Activated T-cell treated with anti-CD3 and anti-CD28 coated beads for 48 hours (primary cell): ENCODE data around the gene CEBPG.

ENCODE experiments used
- DNase-seq: peaks from one replicate; pipeline ENCODE4 v3.0.0-alpha.2; 2020; ENCODE audit warnings: low read depth

CEBPG gene

DNA sequence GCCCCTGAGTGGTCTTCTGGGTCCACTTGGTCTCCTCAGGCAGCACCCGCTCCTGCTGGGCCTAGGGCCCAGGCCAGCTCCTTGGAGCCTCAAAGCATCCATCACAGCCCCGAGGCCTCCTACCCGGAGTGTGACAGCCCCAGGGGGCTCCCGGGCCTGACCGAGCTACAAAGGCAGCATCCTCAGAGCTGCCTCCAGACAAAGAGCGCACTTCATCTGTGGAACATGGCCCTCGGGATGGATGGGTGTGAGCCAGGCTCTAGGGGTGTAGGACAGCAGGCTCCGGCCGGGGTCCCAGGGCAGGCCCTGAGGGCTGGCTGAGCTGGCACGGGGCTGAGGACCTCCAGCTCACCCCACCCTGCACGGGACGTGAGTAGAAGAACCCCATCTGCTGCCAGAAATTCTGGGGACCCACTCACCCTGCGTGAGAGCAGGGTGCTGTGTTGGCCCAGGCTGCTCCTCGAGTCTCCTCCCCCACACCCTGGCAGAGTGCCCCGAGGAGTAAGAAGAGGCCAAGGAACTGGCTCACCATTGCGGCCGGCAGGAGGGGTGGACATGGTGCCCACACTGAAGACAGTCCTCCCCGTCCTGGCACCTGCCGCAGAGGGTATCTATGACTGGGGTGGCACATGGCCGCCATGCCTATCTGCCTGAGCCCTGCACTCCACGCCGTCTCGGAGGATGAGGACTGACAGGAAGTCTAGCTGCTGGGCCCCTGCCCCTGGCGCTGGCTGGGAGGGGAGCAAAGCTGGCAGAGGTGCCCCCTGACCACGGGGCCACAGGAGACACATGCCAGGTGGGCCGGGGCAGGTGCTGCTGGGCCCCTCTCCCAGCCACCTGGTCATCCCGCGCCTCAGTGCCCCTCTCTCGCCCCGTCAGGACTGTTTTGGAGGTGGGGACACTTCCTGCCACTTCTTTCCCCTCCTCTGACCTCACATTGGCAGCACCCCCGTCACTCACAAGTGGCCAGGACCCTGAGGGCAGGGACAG, 22.3 kb downstream of the CEBPG start:
- DNase-seq: no peak

- DNase-seq: no peak
Observed at GRCh38 chr19:33396701-33397535, 23.4 kb downstream of the CEBPG start.

GRCh38 chr19:33397536-33398360, 24.2 kb downstream of the CEBPG start:
- DNase-seq: no peak

DNA sequence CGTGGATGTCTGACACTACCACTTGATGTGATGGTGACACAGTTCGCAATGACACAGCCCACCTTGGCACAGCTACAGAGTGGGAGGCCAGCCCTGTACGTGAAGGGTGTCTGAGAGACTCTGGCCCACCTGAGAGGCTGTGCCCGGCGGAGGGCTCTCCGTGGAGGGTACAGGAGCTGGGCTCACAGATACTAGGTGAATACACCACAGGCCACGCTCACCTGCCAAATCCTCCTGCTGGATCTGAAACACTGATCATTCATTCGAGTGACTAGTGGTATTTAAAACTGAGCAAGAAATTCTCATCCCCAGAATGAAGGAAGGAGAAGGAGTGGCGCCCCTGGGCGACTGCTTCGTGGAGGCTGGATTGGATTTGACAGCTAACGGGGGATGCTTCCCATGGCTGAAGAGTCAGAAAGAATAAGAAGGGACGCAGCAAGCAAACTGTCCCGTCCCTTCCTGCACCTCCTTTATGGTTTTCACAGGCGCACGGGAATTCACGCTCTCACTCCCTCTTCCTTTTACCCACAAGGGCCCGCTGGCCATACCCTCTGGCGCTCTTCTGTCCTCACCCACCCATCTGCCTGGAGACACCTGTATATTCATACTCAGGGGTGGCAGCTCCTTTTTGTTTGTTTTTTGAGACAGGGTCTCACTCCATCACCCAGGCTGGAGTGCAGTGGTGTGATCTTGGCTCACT, 25.0 kb downstream of the CEBPG start:
- no peak for DNase-seq

DNA sequence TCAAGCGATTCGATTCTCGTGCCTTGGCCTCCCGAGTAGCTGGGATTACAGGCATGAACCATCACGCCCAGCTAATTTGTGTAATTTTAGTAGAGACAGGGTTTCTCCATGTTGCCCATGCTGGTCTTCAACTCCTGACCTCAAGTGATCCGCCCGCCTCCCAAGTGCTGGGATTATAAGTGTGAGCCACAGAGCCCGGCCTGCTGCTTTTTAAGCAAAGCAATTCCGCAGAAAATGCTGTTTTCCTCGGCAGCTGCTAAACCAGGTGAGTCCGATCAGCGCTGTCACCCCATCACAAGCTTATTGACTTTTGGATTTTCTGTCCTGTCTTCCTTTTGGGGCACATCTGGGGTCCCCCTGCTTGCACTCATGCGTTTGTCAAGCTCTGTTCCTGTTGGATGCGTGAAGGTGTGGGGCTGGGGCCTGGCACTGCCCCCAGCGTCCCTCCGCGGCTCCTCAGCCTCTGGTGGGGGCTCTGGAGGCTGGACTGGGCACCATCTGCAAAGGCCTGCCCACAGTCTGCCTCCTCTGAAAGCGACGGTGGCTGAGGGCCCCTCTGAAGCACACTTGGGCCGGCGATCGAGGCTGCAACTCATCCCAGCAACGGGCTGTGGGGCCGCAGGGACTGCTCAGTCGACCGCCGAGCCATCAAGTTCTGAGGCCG, 25.7 kb downstream of the CEBPG start:
- DNase-seq: no peak

- no peak for DNase-seq
Observed at GRCh38 chr19:33399745-33400681, 26.5 kb downstream of the CEBPG start.

DNA sequence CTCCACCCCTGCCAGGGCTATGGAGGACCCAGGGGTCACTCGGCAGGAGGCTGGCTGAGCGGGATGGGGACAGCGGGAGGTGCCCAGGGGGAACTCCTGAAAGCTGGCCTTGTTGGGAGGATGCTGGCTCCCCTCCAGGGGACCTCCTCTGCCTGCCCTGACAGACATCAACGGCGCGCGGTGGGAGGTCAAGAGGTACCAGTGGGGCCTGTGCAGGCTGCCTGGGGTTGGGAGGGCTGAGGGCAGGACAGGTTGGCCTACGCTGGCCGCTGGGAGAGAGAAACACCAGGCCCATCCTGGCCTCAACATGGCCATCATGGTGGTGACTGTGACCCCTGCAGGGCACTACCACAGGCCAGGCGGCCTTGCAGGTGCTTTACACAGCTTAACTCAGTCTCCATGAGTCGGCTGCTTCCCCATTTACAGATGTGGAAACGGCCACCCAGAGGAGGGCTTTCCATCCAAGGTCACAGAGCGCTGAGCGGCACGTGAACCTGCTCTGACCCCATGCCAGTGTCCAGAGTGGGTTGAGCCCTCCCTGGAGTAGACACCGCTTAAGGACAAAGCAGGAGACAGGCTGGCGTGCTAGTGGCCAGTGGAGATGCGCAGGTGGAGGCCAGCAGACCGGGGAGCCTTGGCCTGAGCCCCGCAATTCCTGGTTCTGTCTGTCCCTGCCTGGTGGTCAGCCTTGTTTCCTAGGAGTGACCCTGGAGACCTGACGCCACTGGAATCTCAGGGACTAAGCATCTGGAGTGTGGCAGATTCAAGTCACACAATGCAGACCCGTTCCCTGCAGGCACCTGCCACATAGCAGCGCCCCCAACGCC, 27.6 kb downstream of the CEBPG start:
- no peak for DNase-seq

DNA sequence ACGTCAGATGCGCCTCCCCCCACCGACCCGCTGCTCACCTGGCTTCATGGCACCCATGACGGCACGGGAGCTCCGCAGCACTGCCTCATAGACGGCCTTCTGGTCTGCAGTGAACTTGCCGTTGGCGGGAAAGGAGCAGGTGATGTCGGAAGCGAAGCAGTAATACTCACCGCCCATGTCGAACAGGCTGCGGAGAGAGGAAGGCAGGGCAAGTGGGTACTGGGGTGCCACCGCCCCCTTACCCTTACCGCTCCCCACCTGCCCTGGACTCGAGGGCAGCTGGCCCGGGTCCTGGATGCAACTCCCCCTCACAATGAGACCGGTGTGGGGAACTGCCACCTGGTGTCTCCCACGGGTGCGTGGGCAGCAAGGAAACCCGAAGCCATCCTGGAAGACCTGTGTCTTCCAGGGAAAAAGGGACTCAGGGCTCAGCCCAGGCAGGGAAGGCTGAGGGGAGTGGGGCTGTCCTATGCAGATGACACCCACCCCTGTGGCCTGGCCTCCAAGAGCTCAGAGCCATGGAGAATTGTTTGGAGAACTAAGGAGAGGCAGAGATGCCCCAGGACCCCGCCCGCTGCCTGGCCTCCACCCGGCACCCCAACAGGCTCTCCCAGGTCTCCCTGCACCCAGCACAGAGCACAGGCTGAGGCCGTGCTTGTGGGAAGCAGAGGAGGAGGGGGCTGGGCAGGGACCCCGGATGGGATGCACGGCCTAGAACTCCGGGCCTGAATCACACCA, 28.3 kb downstream of the CEBPG start:
- no peak for DNase-seq

DNA sequence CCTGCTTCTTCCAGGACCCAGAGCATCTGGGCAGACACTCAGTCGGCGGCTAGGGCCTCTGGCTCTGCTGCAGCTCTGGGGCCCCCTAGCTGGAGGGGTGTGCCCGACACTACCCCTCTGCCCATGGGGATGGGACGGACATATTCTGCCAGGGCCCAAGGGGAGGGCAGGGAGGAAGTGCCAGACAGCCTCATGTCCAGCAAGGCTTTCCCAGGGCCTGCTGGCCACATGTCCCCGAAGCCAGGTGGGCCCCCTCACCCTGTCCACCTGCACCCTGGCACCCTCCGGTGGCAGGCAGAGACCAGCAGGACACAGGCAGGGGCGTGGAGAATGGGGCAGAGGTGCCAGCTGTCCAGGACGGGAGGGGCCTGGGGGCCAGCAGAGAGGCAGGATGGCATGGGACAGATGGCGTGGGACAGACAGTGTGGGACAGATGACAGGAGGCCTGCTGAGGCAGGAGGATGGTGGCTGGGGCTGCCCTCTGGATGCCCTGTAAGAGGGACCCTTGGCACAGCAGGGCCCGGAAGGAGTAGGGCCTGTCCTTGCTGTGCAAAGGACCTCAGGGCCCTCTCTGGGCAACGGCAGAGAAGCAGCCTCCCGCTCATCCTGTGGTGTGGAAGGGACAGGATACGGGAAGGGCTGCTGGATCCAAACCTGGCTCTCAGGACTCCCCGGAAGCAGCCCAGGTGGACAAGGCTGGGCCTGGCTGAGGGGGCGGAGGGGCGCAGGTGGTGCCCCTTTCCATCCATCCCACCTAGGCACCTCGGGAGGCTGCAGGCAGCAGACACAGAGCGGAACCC, 29.1 kb downstream of the CEBPG start:
- no peak for DNase-seq

DNA sequence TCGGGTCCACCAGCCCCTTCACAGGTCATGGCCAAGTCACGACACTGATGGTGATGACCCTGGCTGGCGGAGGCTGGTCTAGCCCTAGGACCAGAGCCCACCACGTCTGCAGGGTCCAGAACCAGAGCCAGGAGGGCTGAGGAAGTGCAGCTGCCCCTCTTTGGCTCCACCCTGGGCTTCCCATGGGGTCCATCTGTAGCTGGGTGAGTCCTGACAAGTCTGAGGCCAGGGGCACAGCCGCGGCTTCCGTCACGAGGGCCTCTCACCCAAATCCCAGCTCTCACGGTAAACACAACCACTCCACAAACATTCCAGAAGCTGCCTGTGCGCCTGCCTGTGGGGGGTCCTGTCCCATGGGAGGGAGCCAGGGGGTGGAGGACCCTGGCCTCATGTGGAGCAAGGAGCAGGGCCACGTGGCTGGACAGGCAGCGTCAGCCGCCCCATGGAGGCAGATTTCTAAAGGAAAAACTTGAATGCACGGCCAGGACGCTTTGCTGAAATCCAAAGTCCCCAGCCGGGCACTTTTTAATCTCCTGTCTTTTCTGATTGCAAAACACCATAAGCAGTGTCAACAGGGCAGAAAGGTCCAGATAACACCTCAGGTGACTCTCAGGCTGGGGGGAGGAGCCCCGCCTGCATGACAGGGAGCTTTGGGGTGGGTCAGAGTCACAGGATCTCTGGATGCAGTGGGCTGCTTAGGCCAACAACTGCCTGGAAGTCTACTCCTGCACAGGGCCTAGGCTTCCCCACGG, 29.9 kb downstream of the CEBPG start:
- no peak for DNase-seq

DNA sequence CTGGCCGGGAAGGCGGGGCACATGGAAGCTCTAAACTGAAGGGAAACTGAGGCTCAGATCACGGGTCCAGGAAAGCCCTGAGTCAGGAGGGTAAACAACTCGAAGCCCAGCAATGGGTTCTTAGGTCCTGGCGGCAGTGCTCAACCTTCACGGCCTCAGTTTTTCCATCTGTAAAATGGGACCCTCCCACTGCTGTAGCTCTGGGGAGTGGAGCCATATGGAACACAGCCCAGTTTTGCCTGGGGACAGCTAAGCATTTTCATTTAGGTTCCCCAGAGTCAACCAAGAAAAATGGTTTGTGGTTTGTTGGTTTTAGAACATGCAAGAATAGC, 30.4 kb downstream of the CEBPG start:
- DNase-seq: no peak

- DNase-seq: no peak
Observed at GRCh38 chr19:33404506-33405253, 31.2 kb downstream of the CEBPG start.

DNA sequence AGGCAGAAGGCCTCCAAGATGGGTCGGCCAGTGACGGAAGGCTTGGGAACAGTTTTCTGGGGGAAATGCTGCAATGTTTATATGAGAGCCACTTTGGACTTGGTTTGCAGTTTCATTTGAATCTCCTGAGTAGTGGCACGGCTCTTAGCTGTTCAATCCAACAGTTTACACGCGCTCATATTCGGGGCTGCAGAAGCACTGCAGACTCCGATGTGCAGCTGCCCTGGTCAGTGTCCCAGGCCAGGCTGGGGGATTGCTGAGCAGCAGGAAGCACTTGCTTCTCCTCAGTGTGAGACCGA, 31.7 kb downstream of the CEBPG start:
- no peak for DNase-seq

GRCh38 chr19:33405553-33406461, 32.3 kb downstream of the CEBPG start:
- DNase-seq: no peak

- DNase-seq: peak; percentile 70
Observed at GRCh38 chr19:33406521-33407139, 33.1 kb downstream of the CEBPG start.
